GOT3 (cell line): Measurements from ENCODE around the gene UQCR10.

Experiments
- DNase-seq: peaks from one replicate; lab custom pipeline; 2025; ENCODE audit warnings: mixed read lengths; lab: John Stamatoyannopoulos, UW

Gene UQCR10

GRCh38 chr22:29798801-29799200 is 31.6 kb downstream of the UQCR10 start:
- no peak for DNase-seq

- peak; percentile 56 for DNase-seq
Observed at GRCh38 chr22:29799217-29799680, 32.1 kb downstream of the UQCR10 start.

DNA sequence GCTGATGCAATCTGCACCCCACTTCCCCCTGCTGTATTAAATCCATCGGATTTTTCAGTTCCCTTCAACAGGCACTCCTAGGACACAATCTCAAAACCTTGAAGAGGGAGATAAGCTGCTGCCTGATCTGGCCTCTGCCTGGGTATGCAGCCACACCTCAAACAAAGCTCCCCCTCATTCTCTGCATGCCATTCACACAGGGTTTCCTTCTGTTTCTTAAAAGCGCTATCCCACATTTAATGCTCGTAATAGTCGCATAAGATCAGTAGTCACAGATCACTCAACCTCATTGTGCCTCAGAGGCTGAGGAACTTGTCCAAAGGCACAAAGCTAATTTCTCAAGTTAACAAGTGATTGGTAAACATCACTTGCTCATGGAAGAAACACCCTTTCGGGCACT is 34.0 kb downstream of the UQCR10 start:
- DNase-seq, result no peak

DNA sequence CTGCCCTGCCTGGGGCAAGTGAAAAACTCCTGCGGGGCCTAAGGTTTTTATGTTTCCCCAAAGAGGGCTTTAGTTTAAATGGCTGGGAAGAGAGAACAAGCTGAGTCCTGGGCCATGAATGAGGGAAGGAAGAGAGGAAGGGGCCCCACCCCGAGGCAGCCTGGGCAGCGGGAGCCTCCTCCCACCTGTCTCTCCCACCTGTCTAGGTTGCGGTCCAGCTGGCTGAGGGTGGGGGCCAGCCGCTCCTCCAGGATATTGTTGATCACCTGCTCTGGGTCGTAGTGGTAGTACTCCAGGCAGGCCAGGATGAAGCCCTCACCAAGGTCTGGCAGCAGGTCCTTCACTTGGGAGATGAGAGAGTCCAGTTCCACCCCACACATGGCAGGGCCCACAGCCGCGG is 34.6 kb downstream of the UQCR10 start:
- no peak for DNase-seq

- no peak for DNase-seq
Observed at GRCh38 chr22:29803190-29803589, 36.0 kb downstream of the UQCR10 start.

DNA sequence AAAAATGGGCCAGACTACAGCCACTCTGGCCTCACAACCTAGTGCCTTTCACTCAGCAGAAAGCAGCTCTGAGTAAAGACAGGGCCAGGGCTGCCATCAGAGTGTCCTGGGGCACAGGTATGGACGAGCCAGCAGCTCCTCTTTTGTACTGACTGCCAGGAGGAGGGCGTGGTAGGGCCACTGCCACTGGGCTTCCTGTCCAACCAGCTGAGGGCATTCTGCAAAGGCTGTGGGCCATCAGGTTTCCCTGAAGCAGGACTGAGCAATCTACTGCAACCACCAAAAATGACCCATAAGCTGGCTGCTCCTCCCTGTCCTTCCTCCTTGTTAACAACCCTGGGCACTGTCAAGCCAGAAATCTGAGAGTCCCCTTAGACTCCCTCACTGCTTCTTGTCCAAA is 37.8 kb downstream of the UQCR10 start:
- no peak for DNase-seq

DNA sequence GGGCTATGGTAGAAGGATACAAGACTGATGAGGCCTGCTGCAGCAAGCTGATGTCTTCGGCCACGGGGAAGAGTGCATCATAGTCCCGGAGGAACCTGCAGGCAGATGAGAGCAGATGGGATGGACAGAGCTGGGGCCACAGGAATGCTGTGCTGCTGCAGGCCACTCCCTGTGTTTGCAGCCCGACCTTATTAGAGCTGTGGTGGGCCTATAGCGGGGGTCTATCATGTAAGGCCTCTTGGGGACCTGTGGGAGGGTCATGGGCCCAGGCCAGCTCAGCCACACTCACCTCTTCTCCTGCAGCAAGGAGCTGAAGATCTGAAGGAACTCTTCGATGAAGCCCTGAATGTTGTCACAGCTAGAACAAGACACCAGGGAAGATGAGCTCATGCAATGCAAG is 39.0 kb downstream of the UQCR10 start:
- no peak for DNase-seq

DNA sequence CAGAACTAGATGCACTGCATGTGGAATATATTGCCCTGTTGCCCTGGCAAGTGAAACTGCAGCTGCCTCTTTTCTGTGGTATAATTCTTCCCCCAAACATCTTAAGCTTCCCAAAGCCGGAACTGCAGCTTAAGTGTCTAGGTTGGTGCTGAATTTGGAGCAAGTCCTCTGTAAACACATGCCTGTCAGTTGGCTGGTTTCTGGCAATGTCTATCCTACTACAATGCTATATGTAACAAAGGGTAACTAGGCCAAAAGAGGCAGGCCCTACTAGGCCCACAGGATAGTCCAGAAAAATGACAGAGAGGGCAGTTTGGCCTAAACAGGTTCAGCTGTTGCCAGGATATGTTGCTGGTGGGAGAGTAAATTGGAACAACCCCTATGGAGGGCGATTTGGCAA is 43.0 kb downstream of the UQCR10 start:
- DNase-seq, result no peak

DNA sequence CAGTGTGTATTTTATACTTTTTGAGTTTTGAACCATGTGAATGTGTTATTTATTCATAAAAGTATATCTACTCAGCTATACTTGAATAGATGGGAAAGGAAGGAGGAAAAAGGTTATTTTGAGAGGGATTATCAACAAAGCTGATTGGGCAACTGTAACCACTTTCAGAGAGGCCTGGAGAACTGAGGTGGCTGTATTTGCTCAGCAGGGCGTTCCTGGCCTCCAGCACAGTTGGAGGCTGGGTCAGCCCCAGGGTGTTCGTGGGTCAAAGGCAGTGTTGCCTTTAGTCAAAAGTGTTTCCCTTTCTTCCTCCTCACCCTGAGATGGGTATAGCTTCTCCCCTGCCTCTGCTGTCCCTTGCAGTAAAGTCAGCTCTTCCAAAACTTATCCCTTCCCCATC is 44.2 kb downstream of the UQCR10 start:
- no peak for DNase-seq

- no peak for DNase-seq
Observed at GRCh38 chr22:29813126-29813525, 46.0 kb downstream of the UQCR10 start.

DNA sequence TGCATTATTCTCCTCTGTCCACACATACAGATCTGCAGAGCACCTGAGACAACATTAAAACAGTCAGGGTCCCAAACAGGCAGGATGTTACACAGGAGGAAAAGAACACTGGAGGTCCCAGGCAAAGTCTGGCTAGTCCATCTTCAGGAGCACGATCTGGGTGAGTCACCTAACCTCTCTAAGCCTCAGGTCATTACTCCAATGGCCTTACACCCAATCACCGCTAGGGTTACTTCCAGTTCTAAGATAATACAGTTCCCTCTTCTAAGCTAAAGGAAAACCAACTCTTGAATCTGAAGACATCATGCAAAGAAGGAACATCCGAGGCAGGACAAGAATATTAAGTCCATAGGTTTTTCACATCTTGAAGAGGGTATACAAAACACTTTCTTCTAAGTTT is 46.4 kb downstream of the UQCR10 start:
- DNase-seq, result no peak

- DNase-seq, result no peak
Observed at GRCh38 chr22:29814003-29814402, 46.8 kb downstream of the UQCR10 start.

DNA sequence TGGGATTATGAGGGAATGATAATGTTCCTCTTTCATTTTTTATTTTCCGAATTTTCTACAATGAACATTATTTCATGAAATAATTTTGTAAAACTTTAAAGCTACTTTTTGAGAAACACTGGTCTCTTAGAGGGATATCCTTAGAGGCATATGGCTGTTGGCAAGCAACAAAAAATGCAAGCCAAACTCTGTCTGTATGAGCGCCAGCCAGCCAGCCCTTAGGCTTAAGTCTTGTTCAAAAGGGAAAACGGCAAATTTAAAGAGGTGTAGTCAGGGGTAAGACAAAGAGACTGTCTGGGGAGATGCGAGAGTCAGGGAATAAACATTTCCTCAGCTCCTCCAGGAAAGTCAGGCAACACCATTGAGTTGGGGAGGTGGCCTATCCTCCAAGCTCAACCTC is 48.4 kb downstream of the UQCR10 start:
- no peak for DNase-seq

- no peak for DNase-seq
Observed at GRCh38 chr22:29816128-29816527, 49.0 kb downstream of the UQCR10 start.

DNA sequence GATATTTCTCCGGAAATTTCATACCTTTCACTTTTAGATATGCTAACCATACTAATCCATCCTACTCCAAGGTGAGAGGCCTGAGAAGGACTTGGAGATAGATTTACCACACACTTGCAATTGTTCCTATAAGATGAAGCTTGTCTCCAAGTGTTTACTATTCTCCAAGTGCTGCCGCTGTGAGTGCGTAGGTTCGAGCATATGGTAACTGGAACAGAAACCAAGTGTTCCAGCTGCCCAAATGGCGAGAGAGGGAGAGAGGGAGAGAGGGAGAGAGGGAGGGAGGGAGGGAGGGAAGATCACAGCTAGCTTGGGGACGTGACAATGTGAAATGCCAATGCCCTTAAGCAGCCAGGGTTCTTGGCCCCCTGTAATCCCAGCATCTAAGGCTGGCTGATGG is 49.4 kb downstream of the UQCR10 start:
- no peak for DNase-seq

GRCh38 chr22:29816980-29817379 is 49.8 kb downstream of the UQCR10 start:
- DNase-seq, result no peak

DNA sequence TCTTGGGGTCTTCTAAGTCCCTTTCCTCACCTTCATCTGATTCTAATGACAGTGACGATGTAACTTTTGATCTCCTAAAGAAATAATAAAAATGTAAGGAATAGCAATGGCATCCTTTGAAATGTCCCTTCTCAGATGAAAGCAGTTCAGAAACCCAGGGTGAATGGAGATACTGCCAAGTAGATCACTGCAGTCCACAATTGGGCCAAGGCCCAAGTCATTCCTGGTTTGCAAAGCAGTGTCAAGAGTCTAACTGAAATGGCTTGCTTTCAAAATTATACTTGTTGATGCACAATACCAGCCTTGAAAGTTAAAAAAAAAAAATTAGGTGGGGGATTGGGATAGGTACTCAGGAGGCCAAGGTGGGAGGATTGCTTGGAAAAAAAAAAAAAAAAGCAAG is 50.6 kb downstream of the UQCR10 start:
- DNase-seq, result no peak

- DNase-seq, result no peak
Observed at GRCh38 chr22:29819501-29819900, 52.3 kb downstream of the UQCR10 start.
